K562 (cell line): Measurements from ENCODE around the gene MYO1B. TPM values are rescaled to one million over a fixed set of nuclear protein-coding genes. Genes with fewer than 3 reads are reported as not detected.

Experiments
- BRCA1 ChIP-seq, 2 experiments: fragments of 450-650 bp in 1 of 2; sonication (generic) in 1 of 2; formaldehyde crosslinking in 1 of 2; IDR thresholded peaks; 2 replicates each; pipeline versions ENCODE4 v1.5.0 to v1.6.1; 2017 to 2020; ENCODE audit warnings: mild to moderate bottlenecking in 1 of 2, missing genetic modification reagents in 1 of 2
- CREB1 ChIP-seq, 2 experiments: sonication (generic) in 1 of 2; formaldehyde crosslinking in 1 of 2; IDR thresholded peaks; 2 replicates each; pipeline versions ENCODE4 v1.6.1 to v1.8.0; 2012 to 2022; ENCODE audit warnings: inconsistent platforms in 1 of 2, mild to moderate bottlenecking in 1 of 2, missing genetic modification reagents in 1 of 2, moderate library complexity in 1 of 2
- EGR1 ChIP-seq: fragments of 450-650 bp; conservative IDR thresholded peaks from 2 replicates; pipeline ENCODE4 v1.6.1; 2017; ENCODE audit warnings: mild to moderate bottlenecking
- ELF4 ChIP-seq: fragments of 450-650 bp; formaldehyde crosslinking; IDR thresholded peaks from 2 replicates; pipeline ENCODE4 v1.4.0; 2022; ENCODE audit warnings: missing genetic modification characterization
- FOXJ2 ChIP-seq: fragments of 200-800 bp; sonication (Bioruptor generic); IDR thresholded peaks from 2 replicates; pipeline ENCODE4 v1.6.1; 2016; ENCODE audit warnings: missing genetic modification characterization, missing compliant biosample characterization
- FOXO4 ChIP-seq: fragments of 450-650 bp; formaldehyde crosslinking; IDR thresholded peaks from 2 replicates; pipeline ENCODE4 v1.4.0; 2020; ENCODE audit warnings: mild to moderate bottlenecking, moderate library complexity
- MAZ ChIP-seq, 2 experiments: fragments of 450-650 bp in 1 of 2; sonication (generic) in 1 of 2; formaldehyde crosslinking; IDR thresholded peaks in 1 of 2; conservative IDR thresholded peaks in 1 of 2; 2 replicates each; pipeline versions ENCODE4 v1.4.0 to v1.5.0; 2020; ENCODE audit warnings: mild to moderate bottlenecking in 1 of 2, missing genetic modification reagents in 1 of 2
- MEIS2 ChIP-seq: fragments of 450-650 bp; IDR thresholded peaks from 2 replicates; pipeline ENCODE4 v1.6.1; 2014; ENCODE audit warnings: mild to moderate bottlenecking; ENCODE audit not compliant: partially characterized antibody
- NCOA2 ChIP-seq, 2 experiments: fragments of 450-650 bp; IDR thresholded peaks; 2 replicates each; pipeline ENCODE4 v1.6.1; 2018; ENCODE audit warnings: mild to moderate bottlenecking in 2 of 2, moderate library complexity in 1 of 2; ENCODE audit not compliant: partially characterized antibody in 2 of 2
- POLR2G ChIP-seq: fragments of 200-400 bp; formaldehyde crosslinking; IDR thresholded peaks from 2 replicates; pipeline ENCODE4 v1.6.1; 2017; ENCODE audit warnings: low read depth, mild to moderate bottlenecking, antibody characterized with exemption, low read length, moderate library complexity
- SMARCE1 ChIP-seq: fragments of 450-650 bp; IDR thresholded peaks from 2 replicates; pipeline ENCODE4 v1.7.1; 2016; ENCODE audit warnings: mild to moderate bottlenecking
- SNAPC5 ChIP-seq: fragments of 250-450 bp; sonication (Bioruptor Pico); IDR thresholded peaks from 2 replicates; pipeline ENCODE4 v1.8.0; 2021; ENCODE audit warnings: moderate library complexity, mild to moderate bottlenecking, inconsistent platforms
- STAT5B ChIP-seq: fragments of 250-450 bp; sonication (Bioruptor Pico); IDR thresholded peaks from 2 replicates; pipeline ENCODE4 v1.8.0; 2021; ENCODE audit warnings: mild to moderate bottlenecking, inconsistent platforms
- ZEB2 ChIP-seq: fragments of 450-650 bp; IDR thresholded peaks from 2 replicates; pipeline ENCODE4 v1.6.1; 2016
- polyA plus RNA-seq, 8 experiments: library from polyadenylated mRNA; depleted of rRNA in 4 of 8; stranded (reverse) in 5 of 8; unstranded in 3 of 8; fragments of >200 nt; fragmentation: Nextera tagmentation in 2 of 8; fragmentation: Illumina TruSeq in 1 of 8; extraction: Ambion mirVana in 2 of 8; extraction: Trizol in 1 of 8; gene quantifications; 2 replicates each; pipeline versions ENCODE4 v1.2.1 to v1.2.3, GENCODE V29; 2011 to 2014; ENCODE audit warnings: inconsistent platforms in 1 of 8, missing spikeins in 1 of 8
- total RNA-seq, 7 experiments: library from RNA; depleted of rRNA in 6 of 7; stranded (reverse); fragments of >200 nt in 6 of 7; fragmentation: Illumina TruSeq in 2 of 7; extraction: Trizol in 2 of 7; gene quantifications; 2 replicates each; pipeline versions ENCODE4 v1.2.1 to v1.2.3, GENCODE V29; 2011 to 2021; ENCODE audit warnings: low replicate concordance in 1 of 7
- TF ChIP-seq, protein P1 (sequence below), 2 experiments: IDR thresholded peaks in 1 of 2; conservative IDR thresholded peaks in 1 of 2; 2 replicates each; pipeline ENCODE4 v1.6.1; 2016; ENCODE audit warnings: low read depth in 2 of 2, mild to moderate bottlenecking in 1 of 2, missing compliant biosample characterization in 1 of 2, missing genetic modification characterization in 1 of 2, moderate library complexity in 1 of 2
- TF ChIP-seq, protein P2 (sequence below): conservative IDR thresholded peaks from 2 replicates; pipeline ENCODE4 v1.6.1; 2011; ENCODE audit warnings: low read depth, mild to moderate bottlenecking, low read length; ENCODE audit not compliant: control insufficient read depth

Gene MYO1B
- total and polyA plus RNA-seq, 9 of the 15 experiments (the other 6 are each of a cell fraction or from before 2014, with no cell fraction given), result 0.04 to 0.33 (median 0.20) TPM; not detected in 5

DNA sequence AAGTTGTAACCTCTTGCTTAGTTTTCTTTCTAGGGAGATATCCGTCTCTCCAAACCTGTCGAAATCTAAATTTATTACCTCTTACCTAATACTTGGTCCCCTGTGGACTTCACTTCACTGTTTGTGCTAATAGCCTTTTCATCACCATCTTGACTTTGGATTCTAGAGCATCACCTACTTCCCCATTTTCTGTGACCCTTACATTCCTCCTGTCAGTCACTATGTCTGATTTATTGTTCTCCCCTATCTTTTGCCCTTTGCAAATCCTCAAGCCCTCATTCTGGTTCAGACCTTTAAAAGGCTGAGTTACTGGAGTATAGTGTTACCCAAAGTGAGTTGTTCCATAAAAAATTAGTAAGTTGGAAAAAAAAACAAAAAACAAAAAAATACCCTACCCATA, 7.5 kb downstream of the MYO1B start (continued):
- TF ChIP-seq, protein P1, sequence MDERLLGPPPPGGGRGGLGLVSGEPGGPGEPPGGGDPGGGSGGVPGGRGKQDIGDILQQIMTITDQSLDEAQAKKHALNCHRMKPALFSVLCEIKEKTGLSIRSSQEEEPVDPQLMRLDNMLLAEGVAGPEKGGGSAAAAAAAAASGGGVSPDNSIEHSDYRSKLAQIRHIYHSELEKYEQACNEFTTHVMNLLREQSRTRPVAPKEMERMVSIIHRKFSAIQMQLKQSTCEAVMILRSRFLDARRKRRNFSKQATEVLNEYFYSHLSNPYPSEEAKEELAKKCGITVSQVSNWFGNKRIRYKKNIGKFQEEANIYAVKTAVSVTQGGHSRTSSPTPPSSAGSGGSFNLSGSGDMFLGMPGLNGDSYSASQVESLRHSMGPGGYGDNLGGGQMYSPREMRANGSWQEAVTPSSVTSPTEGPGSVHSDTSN (CRISPR knock-in tag; IDR thresholded peaks at IDR 0.05; ENCODE audit: low read depth), result no peak
- TF ChIP-seq, protein P1 (tag; conservative IDR thresholded peaks at IDR 0.05; ENCODE audit: low read depth), result peak; percentile 64
- no peak for TF ChIP-seq SNAPC5
- no peak for TF ChIP-seq ELF4 (CRISPR knock-in tag)
- no peak for TF ChIP-seq CREB1 (IDR thresholded peaks at IDR 0.05)
- TF ChIP-seq CREB1 (CRISPR knock-in tag; IDR thresholded peaks at IDR 0.05), result no peak
- TF ChIP-seq STAT5B (CRISPR knock-in tag), result no peak
- no peak for TF ChIP-seq MAZ (CRISPR knock-in tag; conservative IDR thresholded peaks at IDR 0.05 in 1 of 2, IDR thresholded peaks at IDR 0.05 in 1 of 2)
- TF ChIP-seq MEIS2, result peak; percentile 60
- TF ChIP-seq ZEB2, result no peak
- no peak for TF ChIP-seq EGR1
- TF ChIP-seq FOXO4 (CRISPR knock-in tag), result no peak
- TF ChIP-seq FOXJ2, result no peak
- TF ChIP-seq NCOA2 (IDR thresholded peaks at IDR 0.05; ENCODE audit: partially characterized antibody in 2 of 2), result no peak
- TF ChIP-seq, protein P2, sequence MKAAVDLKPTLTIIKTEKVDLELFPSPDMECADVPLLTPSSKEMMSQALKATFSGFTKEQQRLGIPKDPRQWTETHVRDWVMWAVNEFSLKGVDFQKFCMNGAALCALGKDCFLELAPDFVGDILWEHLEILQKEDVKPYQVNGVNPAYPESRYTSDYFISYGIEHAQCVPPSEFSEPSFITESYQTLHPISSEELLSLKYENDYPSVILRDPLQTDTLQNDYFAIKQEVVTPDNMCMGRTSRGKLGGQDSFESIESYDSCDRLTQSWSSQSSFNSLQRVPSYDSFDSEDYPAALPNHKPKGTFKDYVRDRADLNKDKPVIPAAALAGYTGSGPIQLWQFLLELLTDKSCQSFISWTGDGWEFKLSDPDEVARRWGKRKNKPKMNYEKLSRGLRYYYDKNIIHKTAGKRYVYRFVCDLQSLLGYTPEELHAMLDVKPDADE, result no peak
- TF ChIP-seq SMARCE1, result no peak
- TF ChIP-seq BRCA1 (IDR thresholded peaks at IDR 0.05), result no peak
- TF ChIP-seq BRCA1 (CRISPR knock-in tag; IDR thresholded peaks at IDR 0.05), result no peak
- TF ChIP-seq POLR2G, result no peak
